HTERT RPE-1 (cell line): Measurements from ENCODE around the gene ACADSB.

Experiments used
- in situ Hi-C: fragments of 300-500 bp; cut with MboI; formaldehyde crosslinking; loops from 4 replicates; pipeline ENCODE4 v1.14.3; 2020; ENCODE audit warnings: low sequenced_read_pairs

The ACADSB gene

GRCh38 chr10:123008355-123009104 lies at the start of gene ACADSB, which contains the start of gene IKZF5:
TSS of gene ACADSB (plus strand) at chr10:123009006. CDS start at chr10:123009030, 24 bp downstream.
TSS of gene IKZF5 (minus strand) at chr10:123008795. CDS start at chr10:122998625, 10,170 bp downstream.
- in situ Hi-C loops, result no loop called here

DNA sequence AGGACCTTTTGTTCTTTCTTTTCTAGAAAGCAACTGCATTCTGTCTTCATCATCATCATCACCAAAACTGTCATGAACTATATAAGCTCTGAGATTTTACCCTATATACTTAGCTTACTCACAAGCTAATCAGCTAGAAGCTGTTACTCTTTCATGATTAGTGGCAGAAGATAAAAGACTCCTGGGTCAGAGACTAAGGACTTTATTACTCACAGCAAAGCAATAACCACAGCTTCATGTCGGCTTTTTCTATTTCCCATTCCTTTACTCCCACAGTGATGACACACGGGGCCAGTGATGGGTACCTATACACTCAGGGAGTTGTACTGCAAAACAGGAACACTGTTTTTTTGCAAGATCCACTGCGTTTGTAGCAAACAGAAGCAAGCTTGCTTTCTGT lies 46.4 kb upstream of the ACADSB start:
- in situ Hi-C loops, result no loop called here

DNA sequence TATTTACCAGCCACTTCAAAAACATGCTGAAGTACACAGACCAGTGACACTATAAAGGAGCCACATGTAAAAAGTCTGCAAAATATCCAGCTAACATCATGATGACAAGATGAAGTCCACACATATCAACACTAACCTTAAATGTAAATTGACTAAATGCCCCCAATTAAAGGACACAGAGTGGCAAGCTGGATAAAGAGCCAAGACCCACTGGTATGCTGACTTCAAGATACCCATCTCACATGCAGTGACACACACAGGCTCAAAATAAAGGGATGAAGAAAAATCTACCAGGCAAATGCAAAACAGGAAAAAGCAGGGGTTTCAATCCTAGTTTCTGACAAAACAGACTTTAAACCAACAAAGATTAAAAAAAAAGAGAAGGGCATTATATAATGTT lies 41.9 kb upstream of the ACADSB start:
- in situ Hi-C loops, result no loop called here

GRCh38 chr10:122968698-122969097 lies 40.1 kb upstream of the ACADSB start:
- in situ Hi-C loops, result no loop called here

DNA sequence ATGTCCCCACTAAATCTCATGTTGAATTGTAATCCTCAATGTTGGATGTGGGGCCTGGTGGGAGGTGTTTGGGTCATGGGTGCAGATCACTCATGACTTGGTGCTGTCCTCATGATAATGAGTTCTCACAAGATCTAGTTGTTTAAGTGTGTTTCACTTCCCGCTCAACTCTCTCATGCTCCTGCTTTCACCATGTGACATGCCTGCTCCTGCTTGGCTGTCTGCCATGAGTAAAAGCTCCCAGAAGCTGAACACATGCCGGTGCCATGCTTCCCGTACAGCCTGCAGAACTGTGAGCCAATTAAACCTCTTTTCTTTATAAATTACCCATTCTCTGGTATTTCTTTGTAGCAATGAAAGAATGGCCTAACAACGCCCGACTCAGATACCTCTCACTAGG lies 34.8 kb upstream of the ACADSB start:
- in situ Hi-C loops, result no loop called here

- in situ Hi-C loops, result no loop called here
Measured at GRCh38 chr10:122974543-122975064, 34.2 kb upstream of the ACADSB start.

- in situ Hi-C loops, result no loop called here
Measured at GRCh38 chr10:122980209-122981065, 28.4 kb upstream of the ACADSB start, which contains the start of gene PSTK. TSS of gene PSTK (plus strand) at chr10:122980401. CDS start at chr10:122980480, 79 bp downstream.

DNA sequence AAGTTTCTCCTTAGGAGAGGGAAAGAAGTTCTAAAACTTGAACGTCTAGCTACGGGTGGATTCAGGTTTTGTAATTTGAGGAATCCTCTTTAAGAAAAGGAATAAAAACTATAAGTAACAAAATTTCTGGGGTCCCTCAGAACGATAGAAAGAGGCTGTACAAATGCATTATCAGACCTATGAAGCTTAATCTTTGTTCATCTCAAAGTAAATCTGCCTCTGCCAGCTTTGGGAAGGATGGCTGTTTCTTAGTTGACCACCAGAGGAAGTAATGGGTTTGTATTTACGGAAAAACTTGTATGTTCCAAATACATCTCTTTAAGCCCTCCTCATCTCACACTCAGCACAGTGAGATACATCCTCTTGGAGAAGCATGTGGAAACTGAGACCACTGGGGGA lies 27.7 kb upstream of the ACADSB start:
- in situ Hi-C loops, result no loop called here

GRCh38 chr10:122983898-122984297 lies 24.9 kb upstream of the ACADSB start:
- in situ Hi-C loops, result no loop called here

DNA sequence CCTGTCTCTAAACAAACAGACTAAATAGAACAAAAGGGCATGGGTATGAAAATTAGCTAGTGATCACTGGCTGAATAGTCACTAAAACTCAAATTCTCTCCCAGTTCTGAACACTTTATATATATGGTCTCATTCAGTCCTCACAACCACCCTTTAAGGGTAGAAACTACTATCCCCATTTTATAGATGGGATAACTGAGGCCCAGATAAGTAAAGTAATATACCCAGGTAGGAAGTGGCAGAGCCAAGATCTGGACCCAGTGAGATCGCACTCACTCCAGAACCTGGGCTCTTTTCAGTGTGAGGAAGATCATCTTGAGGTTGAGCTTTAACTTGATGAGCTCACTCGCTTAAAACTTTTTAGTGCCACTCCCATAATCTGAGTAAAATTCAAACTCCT lies 24.1 kb upstream of the ACADSB start:
- in situ Hi-C loops, result no loop called here

DNA sequence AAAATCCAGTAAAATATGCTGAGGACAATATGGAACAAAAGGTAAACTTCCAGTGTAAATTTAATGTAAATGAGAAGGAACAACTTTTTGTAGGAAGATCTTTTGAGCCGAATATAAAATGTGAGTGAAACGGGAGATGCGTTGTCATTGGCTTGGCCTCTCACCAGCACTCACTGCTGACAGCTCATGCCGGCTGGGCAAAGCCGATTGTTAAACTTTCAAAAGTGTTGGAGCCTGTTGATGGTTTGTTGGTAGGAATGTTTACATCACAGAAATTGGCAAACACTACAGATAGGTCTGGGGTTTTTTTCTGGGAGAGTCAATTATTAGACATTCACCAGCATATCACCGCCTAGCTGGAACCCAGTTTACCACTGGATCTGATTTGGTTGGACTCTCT lies 22.5 kb upstream of the ACADSB start:
- in situ Hi-C loops, result no loop called here

- in situ Hi-C loops, result no loop called here
Measured at GRCh38 chr10:122988501-122988900, 20.3 kb upstream of the ACADSB start.

GRCh38 chr10:122990278-122990677 lies 18.5 kb upstream of the ACADSB start:
- in situ Hi-C loops, result no loop called here

DNA sequence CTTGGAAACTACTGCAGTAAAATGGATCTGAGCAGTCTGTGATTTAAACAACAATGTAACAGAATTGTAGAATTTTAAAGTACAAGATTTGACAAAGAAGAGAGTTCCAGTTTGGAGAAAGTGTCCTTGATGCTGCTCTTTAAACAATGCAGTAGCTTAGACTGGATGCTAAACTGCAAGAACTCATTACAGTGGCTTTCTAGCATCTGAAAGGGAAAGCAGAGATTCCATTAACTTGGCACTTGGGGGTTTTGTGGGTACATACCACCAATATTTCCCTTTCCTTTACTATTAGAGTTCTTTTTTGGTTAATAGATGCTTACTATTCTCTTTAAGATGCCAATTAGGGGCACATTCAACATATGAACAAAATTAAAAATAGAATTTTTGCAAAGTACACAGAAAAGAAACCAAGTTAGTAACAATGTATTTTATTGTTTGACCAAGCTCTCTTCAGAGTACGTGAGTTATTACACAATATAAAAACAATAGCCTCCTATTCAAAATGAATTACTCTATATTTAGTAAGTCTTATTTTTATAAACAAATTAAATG lies 16.7 kb upstream of the ACADSB start:
- in situ Hi-C loops, result no loop called here

GRCh38 chr10:122993797-122994336 lies 14.9 kb upstream of the ACADSB start:
- in situ Hi-C loops, result no loop called here

GRCh38 chr10:122995936-122996335 lies 12.9 kb upstream of the ACADSB start:
- in situ Hi-C loops, result no loop called here

DNA sequence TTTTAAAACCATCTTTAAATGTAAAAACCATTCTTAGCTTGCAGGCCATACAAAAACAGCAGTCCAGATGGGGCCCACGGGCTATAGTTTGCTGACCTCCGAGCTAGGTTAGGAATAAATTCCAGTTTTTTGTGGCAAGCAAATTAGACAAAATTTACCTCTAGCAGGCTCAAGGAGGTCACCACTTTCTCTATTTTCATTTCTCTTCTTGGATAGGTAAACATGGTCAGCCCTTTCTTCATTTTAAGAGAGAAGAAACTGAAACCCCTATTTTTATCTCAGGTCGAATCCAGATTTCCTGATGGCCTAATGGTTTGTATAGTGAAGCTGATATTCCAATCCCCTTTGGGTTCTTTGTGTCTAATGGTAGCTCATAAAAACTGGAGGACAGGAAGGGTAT lies 10.9 kb upstream of the ACADSB start:
- in situ Hi-C loops, result no loop called here

- in situ Hi-C loops, result no loop called here
Measured at GRCh38 chr10:122998360-122998917, 10.4 kb upstream of the ACADSB start.

- in situ Hi-C loops, result no loop called here
Measured at GRCh38 chr10:122998934-122999333, 9.9 kb upstream of the ACADSB start.

GRCh38 chr10:122999347-122999746 lies 9.5 kb upstream of the ACADSB start:
- in situ Hi-C loops, result no loop called here

GRCh38 chr10:123000155-123000554 lies 8.7 kb upstream of the ACADSB start:
- in situ Hi-C loops, result no loop called here
